B cell (primary cell): ENCODE data around the gene DNAJB5.

Experiments used
- EZH2 ChIP-seq: IDR thresholded peaks from 2 replicates; pipeline ENCODE4 v1.6.1; 2012; ENCODE audit warnings: borderline replicate concordance, low read depth, mild to moderate bottlenecking, moderate library complexity, low read length; ENCODE audit not compliant: insufficient read depth, poor library complexity, severe bottlenecking
- TF ChIP-seq, protein P1 (sequence below): fragments of 200-600 bp; IDR thresholded peaks from one replicate; pipeline ENCODE4 v1.8.0; 2022; ENCODE audit warnings: antibody characterized with exemption, mild to moderate bottlenecking

DNA sequence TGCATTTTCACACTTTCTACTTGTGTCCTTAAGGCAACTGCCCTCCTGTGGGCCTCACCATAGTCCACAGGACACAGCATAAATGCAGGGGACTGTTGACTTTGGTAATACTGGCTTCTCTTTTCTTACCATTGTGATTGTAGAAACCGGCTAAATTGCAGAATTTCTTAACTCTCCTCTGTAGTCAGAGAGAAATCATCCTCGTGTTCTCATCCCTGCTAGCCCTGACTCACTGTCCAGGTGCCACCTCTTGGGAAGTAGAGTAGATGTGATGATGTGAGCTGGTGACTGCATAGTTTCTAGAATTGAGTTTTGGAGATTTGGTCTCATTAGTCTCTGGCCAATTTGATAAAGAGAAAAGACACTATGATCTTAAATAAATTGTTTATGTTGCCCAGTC lies 26.0 kb upstream of the DNAJB5 start:
- TF ChIP-seq, protein P1, sequence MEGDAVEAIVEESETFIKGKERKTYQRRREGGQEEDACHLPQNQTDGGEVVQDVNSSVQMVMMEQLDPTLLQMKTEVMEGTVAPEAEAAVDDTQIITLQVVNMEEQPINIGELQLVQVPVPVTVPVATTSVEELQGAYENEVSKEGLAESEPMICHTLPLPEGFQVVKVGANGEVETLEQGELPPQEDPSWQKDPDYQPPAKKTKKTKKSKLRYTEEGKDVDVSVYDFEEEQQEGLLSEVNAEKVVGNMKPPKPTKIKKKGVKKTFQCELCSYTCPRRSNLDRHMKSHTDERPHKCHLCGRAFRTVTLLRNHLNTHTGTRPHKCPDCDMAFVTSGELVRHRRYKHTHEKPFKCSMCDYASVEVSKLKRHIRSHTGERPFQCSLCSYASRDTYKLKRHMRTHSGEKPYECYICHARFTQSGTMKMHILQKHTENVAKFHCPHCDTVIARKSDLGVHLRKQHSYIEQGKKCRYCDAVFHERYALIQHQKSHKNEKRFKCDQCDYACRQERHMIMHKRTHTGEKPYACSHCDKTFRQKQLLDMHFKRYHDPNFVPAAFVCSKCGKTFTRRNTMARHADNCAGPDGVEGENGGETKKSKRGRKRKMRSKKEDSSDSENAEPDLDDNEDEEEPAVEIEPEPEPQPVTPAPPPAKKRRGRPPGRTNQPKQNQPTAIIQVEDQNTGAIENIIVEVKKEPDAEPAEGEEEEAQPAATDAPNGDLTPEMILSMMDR, result no peak
- TF ChIP-seq EZH2, result no peak
